ENCODE measurements around the gene ZNF227. TPM values are rescaled to one million over a fixed set of nuclear protein-coding genes. Genes with fewer than 3 reads are reported as not detected.

The ZNF227 gene
- total RNA-seq, 1 experiment from 2014 or later, result 22.6 TPM

DNA sequence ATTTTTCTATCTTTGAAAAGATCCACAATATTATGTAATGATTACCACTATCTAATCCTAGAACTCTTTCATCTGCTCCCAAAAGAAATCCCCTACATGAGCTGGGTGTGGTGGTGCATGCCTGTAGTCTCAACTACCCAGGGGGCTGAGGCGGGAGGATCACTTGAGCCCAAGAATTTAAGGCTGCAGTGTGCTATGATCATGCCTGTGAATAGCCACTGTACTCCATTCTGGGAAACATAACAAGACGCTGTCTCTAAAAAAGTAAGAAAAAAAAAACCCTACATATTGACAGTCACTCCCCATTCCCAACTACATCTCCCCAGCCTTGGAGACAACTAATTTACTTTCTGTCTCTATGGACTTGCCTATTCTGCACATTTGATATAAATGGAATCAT is 48.5 kb upstream of the ZNF227 start:
- Mint-ChIP-seq H3K4me1 (peaks cover 11% of the 10 kb centered on the region in 2 experiments), H3K4me3 (no peak overlapping the region; a peak in 1 of 5 replicates), H3K27me3 (ENCODE audit: low read depth) (peaks cover 20% of the 10 kb centered on the region), H3K27ac (no peak overlapping the region), H3K9me3 (peaks cover 3 to 14% of the 10 kb centered on the region in 2 experiments), H3K36me3 (ENCODE audit: insufficient read depth in 1 of 3, low read depth in 3 of 3) (peaks cover 23 to 27% (median 27%) of the 10 kb centered on the region in 3 experiments)
- Histone ChIP-seq H2BK12ac (ENCODE audit: insufficient read length, low read depth, low read length) (no peak overlapping the region), H3K27ac (ENCODE audit: insufficient read length, low read depth, low read length) (no peak overlapping the region), H3K23me2 (ENCODE audit: insufficient read length, low read depth, low read length, poor library complexity, severe bottlenecking) (peaks cover 8% of the 10 kb centered on the region), H2BK120ac (ENCODE audit: low read depth, low read length, poor library complexity, severe bottlenecking) (no peak overlapping the region), H2BK15ac (ENCODE audit: low read depth, low read length) (no peak overlapping the region), H3K79me2 (ENCODE audit: insufficient read depth, low read length) (peaks cover 2% of the 10 kb centered on the region; the same call in 1 of the 2 replicates), H3K23ac (ENCODE audit: insufficient read length, low read depth, low read length) (no peak overlapping the region), H3K14ac (ENCODE audit: insufficient read depth, low read length) (no peak overlapping the region), H3K9me3 (ENCODE audit: control insufficient read depth, low read depth, low read length) (no peaks in the 10 kb centered on the region), H4K91ac (ENCODE audit: insufficient read length, low read depth, low read length) (no peak overlapping the region), H3K4me2 (ENCODE audit: insufficient read depth, insufficient read length, low read length) (no peak overlapping the region), H4K8ac (replicated peaks; ENCODE audit: insufficient read length, low read depth, low read length) (no peak overlapping the region), H3T11ph (ENCODE audit: low read length) (no peak overlapping the region), H4K5ac (ENCODE audit: insufficient read length, low read depth, low read length) (no peak overlapping the region), H2AK5ac (ENCODE audit: insufficient read length, low read length) (no peak overlapping the region), H3K4ac (ENCODE audit: low read depth, low read length) (no peak overlapping the region), H3K9ac (ENCODE audit: extremely low read depth, insufficient read length, low read length) (no peak overlapping the region), H3K56ac (ENCODE audit: insufficient read length, low read depth, low read length) (no peak overlapping the region), H3K4me1 (ENCODE audit: insufficient read depth, low read length) (no peaks in the 10 kb centered on the region; the same call in 1 of the 2 replicates), H2BK20ac (ENCODE audit: low read depth, low read length, poor library complexity, severe bottlenecking) (no peak overlapping the region), H3K79me1 (ENCODE audit: insufficient read depth, low read depth, low read length, poor library complexity, severe bottlenecking) (no peaks in the 10 kb centered on the region), H3K18ac (ENCODE audit: insufficient read length, low read depth, low read length) (no peak overlapping the region), H3K27me3 (ENCODE audit: insufficient read depth, low read length) (no peaks in the 10 kb centered on the region), H2BK5ac (ENCODE audit: insufficient read length, low read length) (no peak overlapping the region), H2AFZ (ENCODE audit: low read length) (no peak overlapping the region), H4K20me1 (ENCODE audit: control insufficient read depth, insufficient read depth, insufficient read length) (no peaks in the 10 kb centered on the region)
- no CpG with 5 or more reads among the region's 2 CpGs for WGBS (ENCODE audit: extremely low coverage, insufficient read length, low lambda C conversion rate)
- DNase-seq, result no peak
- TF ChIP-seq, protein P1, sequence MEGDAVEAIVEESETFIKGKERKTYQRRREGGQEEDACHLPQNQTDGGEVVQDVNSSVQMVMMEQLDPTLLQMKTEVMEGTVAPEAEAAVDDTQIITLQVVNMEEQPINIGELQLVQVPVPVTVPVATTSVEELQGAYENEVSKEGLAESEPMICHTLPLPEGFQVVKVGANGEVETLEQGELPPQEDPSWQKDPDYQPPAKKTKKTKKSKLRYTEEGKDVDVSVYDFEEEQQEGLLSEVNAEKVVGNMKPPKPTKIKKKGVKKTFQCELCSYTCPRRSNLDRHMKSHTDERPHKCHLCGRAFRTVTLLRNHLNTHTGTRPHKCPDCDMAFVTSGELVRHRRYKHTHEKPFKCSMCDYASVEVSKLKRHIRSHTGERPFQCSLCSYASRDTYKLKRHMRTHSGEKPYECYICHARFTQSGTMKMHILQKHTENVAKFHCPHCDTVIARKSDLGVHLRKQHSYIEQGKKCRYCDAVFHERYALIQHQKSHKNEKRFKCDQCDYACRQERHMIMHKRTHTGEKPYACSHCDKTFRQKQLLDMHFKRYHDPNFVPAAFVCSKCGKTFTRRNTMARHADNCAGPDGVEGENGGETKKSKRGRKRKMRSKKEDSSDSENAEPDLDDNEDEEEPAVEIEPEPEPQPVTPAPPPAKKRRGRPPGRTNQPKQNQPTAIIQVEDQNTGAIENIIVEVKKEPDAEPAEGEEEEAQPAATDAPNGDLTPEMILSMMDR (conservative IDR thresholded peaks at IDR 0.05), result no peak

Measured in H9 (cell line).